ENCODE results near the gene MUC21.
A peak's percentile ranks its signal among the peaks of the same experiment; 100 is the strongest.

Gene MUC21

GRCh38 chr6:30983439-30983838, at the start of gene MUC21:
TSS of gene MUC21 (plus strand) at chr6:30983718. CDS start at chr6:30983959, 241 bp downstream.
- DNase-seq (ENCODE audit: low read depth), result no peak

DNA sequence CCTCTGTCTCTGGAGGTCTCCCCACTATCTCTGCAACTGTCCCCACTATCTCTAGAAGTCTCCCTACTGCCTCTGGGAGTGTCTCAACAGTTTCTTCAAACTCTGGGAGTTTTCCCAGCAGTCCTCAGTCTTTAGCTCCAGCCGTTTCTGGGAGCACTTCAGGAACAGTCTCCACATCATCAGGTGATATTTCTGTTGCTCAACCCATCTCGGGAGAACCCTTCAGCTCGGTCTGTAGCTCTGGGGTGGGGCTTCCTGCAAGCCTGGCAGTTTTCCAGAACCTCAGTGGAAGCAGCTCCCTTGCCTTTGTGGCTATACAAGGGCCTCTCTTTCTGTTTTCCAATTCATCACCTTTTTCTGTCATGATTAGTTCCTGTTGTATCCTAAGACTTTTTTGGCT, 48.5 kb upstream of the MUC21 start:
- DNase-seq (ENCODE audit: low read depth), result no peak

DNA sequence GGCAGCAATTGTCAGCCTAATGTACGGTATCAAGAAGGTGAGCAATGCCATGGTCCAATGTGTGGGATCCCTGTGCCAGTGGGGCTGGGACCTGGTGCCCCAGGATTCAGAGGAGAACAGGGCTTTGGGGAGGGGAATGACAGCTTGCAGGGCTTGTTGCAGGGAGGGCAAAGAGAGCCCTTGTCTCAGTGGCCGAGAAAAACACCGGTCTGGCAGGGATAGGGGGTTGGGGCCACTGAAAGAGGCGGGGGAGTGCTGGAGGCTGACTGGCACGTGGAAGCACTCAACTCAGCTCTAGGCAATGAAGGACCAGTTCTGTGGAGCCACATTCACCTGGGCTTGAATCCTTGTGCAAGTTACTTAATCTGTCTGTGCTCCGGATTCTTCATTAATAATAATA, 46.3 kb upstream of the MUC21 start:
- DNase-seq (ENCODE audit: low read depth), result no peak

DNA sequence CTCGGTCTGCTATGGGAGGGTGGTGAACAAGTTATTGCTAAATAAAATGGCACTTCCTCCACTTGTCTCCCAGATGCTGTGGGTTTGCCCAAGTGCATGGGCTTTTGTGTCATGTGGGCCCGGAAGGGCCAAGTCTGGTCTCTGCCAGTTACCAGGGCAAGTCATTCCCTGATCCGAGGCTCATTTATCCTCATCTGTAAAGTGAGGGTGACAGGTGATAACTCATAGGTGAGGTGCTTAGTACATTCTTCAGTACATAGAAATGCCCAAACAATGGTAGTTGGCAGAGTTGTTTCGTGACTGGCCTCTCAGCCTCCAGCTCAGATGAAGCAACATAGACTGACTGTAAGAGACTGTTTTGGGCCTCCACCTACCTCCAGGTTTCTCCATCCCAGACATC, 44.8 kb upstream of the MUC21 start:
- no peak for DNase-seq (ENCODE audit: low read depth)

DNA sequence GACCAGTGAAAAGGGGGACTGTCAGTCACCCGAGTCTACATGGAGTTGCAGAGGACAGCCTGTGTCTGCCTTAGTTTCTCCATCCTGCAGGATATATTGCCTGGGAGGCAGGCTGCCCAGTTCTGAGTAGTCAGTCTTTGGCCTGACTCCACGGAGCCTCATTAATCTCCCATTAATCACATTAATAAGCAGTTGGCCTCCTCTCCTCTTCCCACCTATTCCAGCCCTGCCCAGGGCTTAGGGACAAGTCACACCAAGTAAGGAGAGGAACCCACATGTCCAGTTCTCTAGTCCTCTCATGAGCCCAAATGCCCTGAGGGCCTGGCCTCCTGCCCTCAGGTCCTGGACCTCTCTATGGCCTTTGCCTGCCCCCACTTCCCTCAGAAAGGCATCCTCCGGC, 44.0 kb upstream of the MUC21 start:
- DNase-seq (ENCODE audit: low read depth), result no peak

DNA sequence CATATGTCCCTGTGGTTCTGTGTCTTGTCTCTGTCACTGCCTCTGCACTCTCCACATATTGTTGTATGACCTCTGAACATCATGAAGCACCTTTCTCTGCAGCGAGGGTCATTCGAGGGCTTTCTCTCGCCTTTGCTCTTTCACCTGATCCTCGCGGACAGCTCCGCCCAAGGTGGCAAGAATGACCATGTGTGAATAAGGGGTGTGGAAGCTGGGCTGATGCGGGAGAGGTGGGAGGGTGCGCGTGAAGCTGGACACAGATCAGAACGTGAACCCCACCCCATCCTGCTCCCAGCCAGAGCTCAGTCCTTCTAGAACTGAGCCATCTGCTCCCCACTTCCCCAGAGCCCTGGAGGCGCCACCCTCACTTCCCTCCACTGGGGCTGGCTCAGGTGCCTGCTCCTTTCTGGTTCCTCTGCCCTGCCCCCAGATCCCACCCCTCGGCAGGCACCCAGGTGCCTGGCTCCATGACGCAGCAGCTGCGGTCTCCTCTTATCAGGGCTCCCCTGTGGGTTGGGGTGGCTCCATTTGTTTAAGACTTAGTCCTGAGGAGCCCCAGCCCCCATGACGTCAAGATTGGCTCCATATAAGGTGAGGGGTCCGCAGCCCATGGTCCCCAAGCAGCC, 43.0 kb upstream of the MUC21 start, which contains the start of gene MUCL3:
Gene MUCL3 (plus strand): TSS at position 613 of the 626 bp plus-strand sequence. CDS start 27 bp downstream, outside the sequence.
- DNase-seq (ENCODE audit: low read depth), result no peak

GRCh38 chr6:30942338-30943060, 41.0 kb upstream of the MUC21 start:
- DNase-seq (ENCODE audit: low read depth), result peak; percentile 57

DNA sequence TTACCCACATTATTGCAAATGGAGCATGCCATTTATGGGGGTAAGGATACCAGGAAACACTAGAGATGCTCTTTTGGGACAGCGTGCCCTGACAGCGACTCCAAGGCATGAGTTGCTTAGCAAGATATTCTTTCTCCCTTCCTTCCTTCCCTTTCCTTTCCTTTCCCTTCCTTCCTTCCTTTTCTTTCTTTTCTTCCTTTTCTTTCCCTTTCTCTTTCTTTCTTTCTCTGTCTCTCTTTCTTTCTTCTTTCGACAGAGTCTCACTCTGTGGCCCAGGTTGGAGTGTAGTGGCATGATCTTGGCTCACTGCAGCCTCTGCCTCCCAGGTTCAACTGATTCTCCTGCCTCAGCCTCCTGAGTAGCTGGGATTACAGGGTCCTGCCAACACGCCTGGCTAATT, 39.5 kb upstream of the MUC21 start:
- no peak for DNase-seq (ENCODE audit: low read depth)

DNA sequence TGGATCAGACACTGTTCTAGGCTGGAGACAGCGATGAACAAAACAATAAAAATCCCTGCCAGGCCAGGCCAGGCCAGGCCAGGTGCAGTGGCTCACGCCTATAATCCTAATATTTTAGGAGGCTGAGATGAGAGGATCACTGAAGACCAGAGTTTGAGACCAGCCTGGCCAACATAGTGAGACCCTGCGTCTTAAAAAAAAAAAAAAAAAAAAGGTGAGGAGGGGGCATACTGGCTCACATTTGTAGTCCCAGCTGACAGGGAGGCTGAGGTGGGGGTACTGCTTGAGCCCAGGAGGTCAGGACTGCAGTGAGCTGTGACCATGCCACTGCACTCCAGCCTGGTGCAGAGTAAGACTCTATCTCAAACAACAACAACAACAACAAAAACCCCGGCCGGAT, 38.2 kb upstream of the MUC21 start:
- no peak for DNase-seq (ENCODE audit: low read depth)

GRCh38 chr6:30947231-30947630, 36.3 kb upstream of the MUC21 start:
- DNase-seq (ENCODE audit: low read depth), result no peak

DNA sequence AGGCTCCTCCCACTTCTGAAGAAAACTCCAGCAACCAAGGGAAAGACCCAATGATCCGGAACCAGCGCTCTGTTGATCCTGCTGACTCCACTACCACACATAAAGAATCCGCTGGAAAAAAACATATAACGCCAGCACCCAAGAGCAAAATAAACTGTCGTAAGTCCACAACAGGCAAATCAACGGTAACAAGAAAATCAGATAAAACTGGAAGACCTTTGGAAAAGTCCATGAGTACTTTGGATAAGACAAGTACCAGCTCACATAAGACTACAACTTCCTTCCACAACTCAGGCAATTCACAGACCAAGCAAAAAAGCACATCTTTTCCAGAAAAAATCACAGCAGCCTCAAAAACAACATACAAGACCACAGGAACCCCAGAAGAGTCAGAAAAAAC, 34.7 kb upstream of the MUC21 start:
- no peak for DNase-seq (ENCODE audit: low read depth)

- DNase-seq (ENCODE audit: low read depth), result no peak
These were observed 31.5 kb upstream of the MUC21 start for GRCh38 chr6:30951907-30952469.

GRCh38 chr6:30954631-30955366, 28.7 kb upstream of the MUC21 start:
- DNase-seq (ENCODE audit: low read depth), result no peak

DNA sequence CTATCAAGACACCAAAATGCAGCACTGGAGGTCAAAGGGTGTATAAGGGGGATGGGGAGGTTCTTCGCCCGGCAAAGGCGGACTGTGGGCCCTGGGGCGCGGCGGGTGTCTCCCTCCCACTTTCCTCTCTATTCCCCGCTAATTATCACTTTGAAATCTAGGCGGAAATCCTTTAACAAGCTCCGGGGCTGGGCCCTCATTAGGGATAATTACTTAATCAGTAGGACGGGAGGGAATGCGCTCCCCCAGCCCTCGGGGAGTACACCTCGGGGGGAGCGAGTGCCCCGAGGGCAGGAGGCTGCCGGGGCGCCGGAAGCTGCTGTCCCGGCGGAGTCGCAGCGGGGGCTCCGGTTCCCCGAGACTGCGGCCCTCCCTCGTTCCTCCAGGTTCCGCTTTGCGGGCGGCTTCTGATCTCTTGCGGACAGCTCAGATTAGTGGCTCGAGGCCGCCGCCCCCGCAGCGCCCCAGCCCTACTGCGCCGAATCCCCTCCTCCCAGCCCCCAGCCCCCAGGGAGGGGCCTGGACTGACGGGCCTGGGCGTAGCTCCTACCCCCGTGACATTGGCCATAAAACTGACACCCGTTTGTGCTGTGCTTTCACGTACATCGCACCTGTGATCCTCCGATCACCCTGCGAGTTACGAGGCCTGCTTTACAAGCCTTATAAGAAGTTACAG, 28.0 kb upstream of the MUC21 start:
- peak; percentile 37 for DNase-seq (ENCODE audit: low read depth)

- DNase-seq (ENCODE audit: low read depth), result no peak
These were observed 25.8 kb upstream of the MUC21 start for GRCh38 chr6:30957716-30958115.

GRCh38 chr6:30960907-30961673, 22.4 kb upstream of the MUC21 start:
- peak; percentile 24 for DNase-seq (ENCODE audit: low read depth)

DNA sequence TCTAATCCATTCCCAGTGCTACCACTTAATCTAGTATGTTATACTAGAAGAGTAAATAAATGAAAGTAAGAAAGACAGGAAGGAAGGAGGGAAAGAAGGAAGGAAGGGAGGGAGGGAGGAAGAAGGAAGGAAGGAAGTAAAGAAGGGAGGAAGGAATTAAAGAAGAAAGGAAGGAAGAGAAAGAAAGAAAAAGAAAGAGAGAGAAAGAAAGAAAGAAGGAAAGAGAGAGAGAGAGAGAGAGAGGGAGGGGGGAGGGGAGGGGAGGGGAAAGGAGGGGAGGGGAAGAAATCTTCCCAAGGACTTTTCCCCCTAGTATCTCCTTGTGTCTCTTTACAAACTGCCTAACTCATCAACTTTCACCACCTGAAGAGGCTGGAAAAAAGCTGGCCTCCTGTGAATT, 20.8 kb upstream of the MUC21 start:
- no peak for DNase-seq (ENCODE audit: low read depth)

- no peak for DNase-seq (ENCODE audit: low read depth)
These were observed 19.9 kb upstream of the MUC21 start for GRCh38 chr6:30963641-30964040.

- DNase-seq (ENCODE audit: low read depth), result no peak
These were observed 19.4 kb upstream of the MUC21 start for GRCh38 chr6:30964075-30964474.

DNA sequence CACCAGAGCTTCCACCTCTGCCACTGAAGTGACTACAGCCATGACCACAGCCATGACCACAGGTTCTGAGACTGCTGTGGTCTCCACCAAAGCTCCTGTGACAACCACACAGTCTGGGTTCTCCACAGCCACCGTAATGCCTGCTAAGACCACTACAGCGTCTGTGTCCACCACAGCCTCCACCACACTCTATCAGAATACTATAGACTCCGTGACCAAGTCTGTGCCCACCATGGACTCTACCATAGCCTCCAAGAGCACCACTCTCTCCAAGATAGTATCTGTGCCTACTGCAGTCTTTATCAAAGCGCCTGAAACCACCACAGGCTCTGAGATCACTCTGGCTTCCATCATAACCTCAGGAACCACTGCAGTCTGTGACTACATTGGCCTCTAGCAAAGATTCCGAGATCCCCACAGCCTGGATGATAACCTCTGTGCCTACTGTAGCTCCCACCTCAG, 18.3 kb upstream of the MUC21 start:
- DNase-seq (ENCODE audit: low read depth), result no peak

DNA sequence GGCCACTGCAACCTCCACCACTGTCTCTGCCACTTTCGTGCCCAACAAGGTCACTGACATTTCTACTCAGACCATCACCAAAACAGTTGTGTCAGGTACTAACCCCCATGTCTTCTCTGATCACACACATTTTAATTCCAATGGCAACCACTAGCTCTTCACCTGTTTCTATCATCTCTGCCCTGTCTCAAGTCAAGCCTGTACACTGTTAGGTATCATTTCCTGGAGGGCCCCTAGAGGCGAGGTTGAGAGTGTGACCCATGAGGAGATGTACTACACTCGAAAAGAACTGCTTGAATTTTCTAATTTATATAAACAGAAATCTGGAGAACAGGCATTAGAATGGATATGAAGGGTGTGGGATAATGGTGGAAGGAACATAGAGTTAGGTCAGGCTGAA, 17.4 kb upstream of the MUC21 start:
- DNase-seq (ENCODE audit: low read depth), result no peak

Measured in fibroblast of gingiva (primary cell).